GM21619 (cell line): ENCODE measurements around the gene ATG10.
"Not testable (repeated sequence)": the region's sequence is repeated elsewhere in the genome, so short reads cannot be mapped to it uniquely, and the experiment has no call there.

Experiments used
- ATAC-seq: cut with Tn5 transposase; IDR thresholded peaks from one replicate; pipeline ENCODE4 v1.9.1; 2021; ENCODE audit not compliant: unreplicated experiment

The ATG10 gene

DNA sequence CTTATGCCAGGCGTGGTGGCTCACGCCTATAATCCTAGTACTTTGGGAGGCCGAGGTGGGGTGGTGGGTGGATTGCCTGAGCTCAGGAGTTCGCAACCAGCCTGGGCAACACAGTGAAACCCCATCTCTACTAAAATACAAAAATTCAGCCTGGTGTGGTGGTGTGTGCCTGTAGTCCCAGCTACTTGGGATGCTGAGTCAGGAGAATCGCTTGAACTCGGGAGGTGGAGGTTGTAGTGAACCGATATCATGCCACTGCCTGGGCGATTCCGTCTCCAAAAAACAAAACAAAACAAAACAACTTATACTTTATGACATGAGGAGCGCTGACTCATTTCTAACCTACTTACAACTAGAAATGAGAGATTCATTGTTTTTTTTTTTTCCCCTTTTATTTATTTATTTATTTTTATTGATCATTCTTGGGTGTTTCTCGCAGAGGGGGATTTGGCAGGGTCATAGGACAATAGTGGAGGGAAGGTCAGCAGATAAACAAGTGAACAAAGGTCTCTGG lies 10.4 kb downstream of the ATG10 start:
- not testable (repeated sequence) for ATAC-seq

DNA sequence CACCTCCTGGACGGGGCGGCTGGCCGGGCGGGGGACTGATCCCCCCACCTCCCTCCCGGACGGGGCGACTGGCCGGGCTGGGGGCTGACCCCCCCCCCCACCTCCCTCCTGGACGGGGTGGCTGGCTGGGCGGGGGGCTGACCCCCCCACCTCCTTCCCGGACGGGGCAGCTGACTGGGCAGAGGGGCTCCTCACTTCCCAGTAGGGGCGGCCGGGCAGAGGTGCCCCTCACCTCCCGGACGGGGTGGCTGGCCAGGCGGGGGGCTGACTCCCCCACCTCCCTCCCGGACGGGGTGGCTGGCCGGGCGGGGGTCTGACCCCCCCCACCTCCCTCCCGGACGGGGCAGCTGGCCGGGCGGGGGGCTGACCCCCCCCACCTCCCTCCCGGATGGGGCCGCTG lies 11.3 kb downstream of the ATG10 start:
- not testable (repeated sequence) for ATAC-seq

DNA sequence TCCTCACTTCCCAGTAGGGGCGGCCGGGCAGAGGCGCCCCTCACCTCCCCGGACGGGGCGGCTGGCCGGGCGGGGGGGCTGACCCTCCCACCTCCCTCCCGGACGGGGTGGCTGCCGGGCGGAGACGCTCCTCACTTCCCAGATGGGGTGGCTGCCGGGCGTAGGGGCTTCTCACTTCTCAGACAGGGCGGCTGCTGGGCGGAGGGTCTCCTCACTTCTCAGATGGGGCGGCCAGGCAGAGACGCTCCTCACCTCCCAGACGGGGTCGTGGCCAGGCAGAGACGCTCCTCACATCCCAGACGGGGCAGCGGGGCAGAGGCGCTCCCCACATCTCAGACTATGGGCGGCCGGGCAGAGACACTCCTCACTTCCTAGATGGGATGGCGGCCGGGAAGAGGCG lies 11.7 kb downstream of the ATG10 start:
- ATAC-seq: not testable (repeated sequence)

DNA sequence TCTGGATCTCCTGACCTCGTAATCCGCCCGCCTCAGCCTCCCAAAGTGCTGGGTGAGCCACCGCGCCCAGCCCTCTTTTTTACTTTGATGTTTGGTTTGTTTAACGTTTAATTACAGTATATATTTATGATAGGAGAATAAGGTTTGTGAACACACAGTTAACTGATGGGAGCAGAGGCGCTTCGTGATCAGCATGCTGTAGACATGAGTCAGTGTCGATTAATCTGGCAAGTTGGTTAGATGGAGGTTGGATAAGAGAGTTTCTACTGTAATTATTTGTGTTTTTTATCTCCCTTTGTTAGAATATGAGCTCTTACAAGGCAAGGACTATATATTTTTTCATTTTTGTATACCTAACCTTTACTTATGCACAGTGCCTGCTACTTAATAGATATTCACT lies 14.3 kb downstream of the ATG10 start:
- no peak for ATAC-seq

DNA sequence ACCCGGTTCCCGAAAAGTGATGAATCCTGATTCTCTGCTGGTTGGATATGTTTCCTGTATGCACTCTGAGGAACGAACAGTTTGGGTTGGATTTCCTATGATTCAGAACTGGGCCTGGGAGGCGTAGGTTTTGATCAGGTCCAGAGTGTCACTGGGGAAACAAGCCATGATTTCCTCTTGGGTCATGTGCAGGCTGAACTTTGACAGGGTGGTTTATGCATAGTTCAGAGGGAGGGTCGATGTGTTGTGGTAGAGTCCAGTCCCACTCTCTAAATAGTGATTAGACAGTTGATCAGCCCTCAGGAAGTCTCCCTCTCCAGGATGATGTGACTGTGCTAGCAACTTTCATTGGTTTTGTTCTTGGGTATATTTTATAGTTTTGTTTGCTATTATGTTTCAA lies 17.4 kb downstream of the ATG10 start:
- no peak for ATAC-seq

DNA sequence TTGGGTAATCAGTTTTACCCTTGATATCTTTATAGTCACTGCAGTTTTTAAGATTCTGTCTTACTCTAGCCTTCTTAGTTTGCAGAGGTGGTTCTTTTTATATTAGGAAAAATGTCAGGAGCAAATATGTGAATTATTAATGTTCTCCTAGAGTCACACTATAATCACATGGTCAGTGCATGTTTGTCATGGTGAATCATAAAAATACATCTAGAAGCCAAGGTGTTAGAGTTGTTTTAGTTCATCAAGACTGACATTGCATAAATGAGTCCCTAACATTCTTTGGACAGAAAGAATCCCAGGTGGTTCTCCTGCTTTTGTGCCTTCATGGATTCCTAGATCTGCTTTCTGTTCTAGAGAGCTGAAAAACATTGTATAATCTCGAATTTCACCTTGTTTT lies 22.9 kb downstream of the ATG10 start:
- no peak for ATAC-seq

DNA sequence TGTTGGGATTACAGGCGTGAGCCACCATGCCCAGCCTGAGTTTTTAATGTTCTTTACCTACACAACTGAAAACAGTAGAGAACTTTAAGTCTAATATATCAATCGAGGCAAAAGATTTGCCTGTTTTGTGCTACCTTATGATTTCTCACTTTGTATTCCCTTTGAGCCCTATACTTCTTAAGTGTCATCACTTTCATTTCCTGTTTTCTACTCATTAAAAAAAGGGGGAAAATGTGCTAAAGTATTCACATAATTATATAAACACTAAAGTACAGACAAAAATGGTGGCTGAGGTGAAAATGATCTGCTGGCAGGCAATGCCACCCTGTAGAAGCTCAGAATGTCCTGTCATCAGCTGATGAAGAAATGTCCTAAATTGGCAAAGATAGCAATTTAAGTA lies 23.6 kb downstream of the ATG10 start:
- ATAC-seq: no peak

DNA sequence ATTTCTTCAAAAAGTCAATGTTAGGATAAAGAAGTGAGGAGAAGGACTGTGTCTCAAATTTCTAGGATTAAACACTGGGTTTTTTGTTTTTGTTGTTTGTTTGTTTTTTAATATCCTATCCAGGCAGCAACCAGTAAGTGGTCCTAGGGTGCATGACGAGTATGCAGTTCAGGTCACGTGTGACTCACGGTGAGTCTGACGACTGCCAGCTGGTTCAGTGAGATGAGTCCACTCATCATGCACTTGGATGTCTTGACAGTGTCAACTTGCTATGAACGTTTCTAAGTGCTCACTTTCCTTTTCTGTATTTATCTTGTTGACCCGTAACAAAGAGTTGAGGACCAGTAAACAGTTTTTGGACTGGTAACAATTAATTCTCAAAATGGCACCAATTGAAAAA lies 32.7 kb downstream of the ATG10 start:
- ATAC-seq: no peak

DNA sequence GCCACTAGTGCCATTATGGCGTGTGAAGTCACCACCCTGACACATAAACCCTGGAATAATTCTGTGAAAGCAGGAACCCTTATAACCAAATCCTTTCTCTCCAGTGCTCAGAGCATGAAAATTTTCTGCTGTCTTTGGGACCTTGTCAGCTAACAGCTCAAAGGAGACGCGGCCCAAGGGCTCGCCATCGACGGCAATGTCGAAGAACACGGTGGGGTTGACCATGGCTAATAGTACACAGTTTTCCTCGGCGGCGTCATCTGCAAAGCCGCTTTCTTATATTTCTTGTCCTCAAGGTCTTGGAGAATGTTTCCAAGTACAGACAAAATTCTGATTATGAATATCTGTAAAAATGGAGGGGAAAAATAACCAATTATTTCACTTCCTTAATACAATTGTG lies 38.0 kb downstream of the ATG10 start:
- ATAC-seq: not testable (repeated sequence)

DNA sequence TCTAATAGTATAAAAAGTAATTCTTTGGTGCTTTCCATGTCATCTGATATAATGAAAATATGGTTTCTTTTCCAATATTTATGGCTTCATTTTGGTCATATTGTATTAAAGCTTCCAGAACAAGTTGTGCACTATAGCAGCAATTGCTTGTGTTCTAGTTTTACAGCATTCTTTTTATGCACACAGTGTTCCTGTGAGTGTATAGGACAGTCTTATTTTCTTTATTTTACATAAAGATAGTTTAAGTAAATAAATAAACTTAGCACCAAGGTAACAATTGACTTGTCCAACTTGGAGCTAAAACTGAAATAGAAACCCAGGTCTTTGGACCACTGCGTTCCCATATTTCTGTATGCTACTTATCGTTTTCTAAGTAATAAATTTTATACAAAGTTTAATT lies 38.9 kb downstream of the ATG10 start:
- no peak for ATAC-seq

DNA sequence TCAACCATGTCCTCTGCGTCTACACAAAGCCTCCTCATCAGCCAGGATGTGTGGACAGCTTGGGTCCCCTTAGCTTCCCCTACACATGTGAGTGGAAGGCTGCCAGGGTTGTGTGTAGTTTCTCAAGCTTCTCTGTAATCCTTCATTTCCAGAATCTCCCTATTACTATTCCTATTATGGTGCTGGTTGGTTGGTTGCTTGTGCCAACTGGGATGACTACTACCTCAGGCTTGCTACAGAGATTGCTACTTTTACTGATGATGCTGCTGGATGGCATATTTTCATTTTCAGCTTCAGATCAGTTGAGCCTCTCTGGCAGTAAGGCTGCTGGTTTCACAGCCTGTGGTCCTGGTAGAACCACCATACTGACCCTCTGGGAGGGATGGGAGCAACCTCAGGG lies 39.9 kb downstream of the ATG10 start:
- ATAC-seq: no peak

DNA sequence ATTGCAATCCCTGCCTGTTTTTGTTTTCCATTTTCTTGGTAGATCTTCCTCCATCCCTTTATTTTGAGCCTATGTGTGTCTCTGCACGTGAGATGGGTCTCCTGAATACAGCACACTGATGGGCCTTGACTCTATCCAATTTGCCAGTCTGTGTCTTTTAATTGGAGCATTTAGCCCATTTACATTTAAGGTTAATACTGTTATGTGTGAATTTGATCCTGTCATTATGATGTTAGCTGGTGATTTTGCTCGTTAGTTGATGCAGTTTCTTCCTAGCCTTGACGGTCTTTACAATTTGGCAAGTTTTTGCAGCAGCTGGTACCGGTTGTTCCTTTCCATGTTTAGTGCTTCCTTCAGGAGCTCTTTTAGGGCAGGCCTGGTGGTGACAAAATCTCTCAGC lies 42.8 kb downstream of the ATG10 start:
- ATAC-seq: not testable (repeated sequence)

DNA sequence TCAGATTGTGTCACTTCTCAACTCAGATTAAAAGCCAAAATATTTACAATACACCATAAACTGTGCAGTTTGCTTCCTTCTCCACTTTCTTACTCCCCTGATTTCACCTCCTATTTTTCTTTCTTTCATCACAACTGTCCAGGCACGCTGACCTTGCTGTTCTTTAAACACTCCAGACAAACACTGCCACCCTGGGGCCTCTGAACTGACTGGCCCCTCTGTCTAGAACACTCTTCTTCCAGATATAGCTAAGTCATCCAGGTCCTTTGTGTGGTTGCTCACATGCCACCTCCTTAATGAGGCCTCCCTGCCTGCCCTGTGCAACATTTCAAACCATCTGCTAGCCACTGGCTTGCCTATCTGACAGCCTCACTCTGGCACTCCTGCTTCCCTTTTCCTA lies 46.6 kb downstream of the ATG10 start:
- no peak for ATAC-seq

DNA sequence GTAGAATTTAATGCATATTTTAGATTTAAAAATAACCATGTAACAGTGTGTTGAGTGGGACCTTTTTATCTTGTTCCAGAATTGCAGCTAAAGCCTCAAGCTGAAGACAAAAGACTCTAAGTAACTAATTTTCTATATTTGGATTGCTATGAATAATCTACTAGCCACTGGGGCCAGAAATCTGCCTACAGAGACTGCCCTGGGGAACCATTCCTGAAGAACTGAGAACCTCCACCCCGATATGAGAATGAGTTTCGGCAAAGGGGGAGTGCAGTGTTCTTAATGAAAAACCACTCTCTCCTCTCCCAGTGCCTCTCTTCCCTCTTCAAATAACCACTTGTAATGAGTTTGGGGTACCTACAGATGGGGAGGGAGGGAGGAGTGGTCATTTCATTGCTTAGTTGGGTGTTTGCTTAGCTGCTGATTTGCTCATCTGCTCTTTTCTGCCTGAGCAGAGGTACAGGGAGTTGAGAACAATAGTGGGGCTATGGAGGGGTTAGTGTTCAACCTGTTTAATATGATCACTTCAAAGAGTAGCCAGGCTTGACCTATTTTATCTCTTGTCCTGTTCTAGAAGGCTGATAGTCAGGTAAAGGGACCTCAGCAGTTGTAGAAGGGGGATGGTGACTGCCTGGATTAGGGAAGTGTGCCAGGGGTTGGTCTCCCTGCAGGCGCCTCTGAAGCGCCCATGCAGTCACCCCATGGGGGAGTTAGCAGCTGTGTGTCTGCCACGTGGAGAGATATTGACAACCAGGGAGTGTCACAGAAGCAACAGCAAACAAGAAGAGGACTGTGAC lies 47.7 kb downstream of the ATG10 start:
- no peak for ATAC-seq

DNA sequence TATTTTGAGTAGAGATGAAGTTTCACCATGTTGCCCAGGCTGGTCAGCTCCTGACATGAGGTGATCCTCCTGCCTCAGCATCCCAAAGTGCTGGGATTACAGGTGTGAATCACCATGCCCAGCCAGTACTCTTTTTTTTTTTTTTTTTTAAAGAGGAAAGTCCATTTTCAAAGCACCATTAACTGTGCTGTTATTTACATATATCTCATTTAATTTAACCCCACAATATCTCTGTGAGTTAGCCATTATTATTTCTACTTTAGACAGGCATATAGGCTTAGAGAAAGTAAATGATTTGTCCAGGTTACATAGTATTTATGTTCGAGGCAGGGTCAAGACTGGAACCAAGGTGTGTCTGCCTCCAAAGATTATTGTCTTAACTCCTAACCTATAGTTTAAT lies 50.7 kb downstream of the ATG10 start:
- ATAC-seq: no peak

DNA sequence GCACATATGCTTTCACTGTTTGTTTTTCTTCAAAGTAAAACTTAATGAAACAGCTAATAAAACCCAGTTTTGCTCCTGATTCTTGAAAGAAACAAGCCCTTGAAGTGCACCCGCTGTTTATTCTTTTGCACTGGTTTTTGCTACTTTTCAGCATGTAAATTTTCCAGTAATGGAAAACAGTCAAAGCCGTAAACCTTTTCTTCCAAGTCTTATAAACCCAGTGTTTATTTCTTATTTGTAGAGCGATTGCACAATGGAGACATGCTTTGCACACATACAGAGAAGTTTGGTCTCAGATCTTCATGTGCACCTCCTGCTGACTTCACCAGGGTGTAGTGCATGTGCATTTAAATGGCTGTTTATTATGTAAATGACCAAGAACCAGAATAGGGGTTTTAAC lies 51.8 kb downstream of the ATG10 start:
- ATAC-seq: no peak

DNA sequence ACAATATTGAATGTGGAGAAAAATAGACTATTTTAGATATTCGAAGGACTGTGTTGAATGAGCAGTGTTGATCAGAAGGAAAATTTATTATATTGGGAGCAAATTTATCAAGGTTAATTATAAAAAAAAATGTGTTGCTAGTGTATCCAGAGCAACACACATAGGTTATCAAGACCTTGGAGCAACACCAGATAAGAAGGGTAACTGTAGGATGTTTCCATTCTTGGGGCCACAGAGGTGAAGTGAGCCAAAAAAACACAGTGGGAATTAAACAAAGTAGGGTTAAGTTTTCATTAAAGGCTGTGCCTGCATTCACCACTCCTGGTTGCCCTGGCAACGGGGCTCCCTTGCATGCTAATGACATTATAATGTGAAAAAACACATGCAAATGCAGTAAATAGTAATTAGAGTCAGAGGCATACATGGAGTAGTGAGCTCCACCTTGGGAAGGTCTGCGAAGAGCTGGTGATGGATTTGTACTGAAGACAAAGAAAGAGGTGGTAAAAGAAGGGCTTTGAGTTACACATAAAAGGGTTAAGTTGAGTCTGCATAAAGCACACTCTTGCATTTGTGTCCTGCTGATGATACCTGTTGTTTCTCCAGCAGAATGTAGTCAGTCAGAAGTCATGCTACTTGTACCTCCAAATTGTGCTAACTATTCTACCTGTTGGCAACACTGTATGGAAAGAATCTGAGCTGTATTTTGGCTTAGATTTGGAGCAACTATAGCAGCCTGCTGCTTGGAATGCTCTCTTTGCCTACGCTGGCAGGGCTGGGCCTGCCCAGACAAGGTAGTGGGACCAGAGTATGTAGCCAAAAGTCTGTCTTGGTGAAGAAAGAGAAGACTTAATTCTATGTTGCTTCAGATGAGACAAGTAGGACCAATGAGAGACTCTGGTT lies 59.6 kb downstream of the ATG10 start:
- no peak for ATAC-seq

DNA sequence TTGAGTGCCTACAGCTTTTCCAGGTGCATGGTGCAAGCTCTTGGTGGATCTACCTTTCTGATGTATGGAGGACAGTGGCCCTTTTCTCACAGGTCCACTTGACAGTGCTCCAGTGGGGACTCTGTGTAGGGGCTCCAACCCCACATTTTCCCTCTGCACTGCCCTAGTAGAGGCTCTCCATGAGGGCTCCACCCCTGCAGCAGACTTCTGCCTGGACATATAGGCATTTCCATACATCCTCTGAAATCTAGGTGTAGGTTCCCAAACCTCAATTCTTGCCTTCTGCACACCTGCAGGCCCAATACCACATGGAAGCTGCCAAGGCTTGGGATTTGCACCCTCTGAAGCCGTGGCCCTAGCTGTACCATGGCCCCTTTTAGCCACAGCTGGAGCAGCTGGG lies 71.1 kb downstream of the ATG10 start:
- ATAC-seq: not testable (repeated sequence)

DNA sequence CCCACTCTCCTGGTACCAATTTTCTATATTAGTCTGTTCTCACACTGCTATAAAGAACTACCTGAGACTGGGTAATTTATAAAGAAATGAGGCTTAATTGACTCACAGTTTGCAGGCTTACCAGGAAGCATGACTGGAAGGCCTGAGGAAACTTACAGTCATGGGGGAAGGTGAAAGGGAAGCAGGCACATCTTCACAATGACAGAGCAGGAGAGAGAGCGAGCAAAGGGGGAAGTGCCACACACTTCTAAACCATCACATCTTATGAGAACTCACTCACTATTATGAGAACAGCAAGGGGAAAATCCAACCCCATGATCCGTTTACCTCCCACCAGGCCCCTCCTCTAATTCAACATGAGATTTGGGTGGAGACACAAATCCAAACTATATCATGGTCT lies 72.2 kb downstream of the ATG10 start:
- no peak for ATAC-seq

DNA sequence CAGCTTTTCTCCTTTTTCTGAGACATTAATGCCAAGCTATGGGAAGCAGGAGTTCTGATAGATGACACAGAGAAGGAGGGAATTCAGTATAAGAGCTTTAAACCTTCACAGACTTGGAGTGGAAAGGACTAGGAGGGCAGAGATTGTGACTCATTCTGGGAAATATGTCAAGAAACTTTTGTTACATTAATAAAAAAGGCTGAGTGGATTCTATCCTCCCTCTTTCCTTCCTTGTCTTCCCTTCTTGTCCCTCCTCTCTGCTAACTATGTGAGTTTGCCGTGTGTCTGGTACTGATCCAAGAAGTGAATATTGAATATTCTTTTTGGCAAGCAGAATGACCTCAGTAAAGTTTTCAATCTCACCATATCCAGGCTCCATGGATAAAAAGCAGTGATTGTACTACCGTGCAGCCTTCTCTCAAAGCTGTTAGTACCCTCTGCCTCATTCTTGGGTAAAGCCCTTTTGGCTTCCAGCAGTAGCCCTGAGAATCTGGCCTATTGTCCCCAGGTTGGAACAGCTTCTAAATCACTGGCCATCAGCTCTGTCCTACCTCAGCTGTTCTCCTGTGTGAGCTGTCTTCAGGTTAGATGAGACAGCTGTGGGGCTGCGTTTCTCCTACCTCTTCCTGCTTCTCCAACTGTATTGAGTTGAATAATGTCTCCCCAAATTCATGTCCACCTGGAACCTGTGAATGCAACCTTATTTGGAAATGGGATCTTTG lies 73.9 kb downstream of the ATG10 start:
- ATAC-seq: no peak

DNA sequence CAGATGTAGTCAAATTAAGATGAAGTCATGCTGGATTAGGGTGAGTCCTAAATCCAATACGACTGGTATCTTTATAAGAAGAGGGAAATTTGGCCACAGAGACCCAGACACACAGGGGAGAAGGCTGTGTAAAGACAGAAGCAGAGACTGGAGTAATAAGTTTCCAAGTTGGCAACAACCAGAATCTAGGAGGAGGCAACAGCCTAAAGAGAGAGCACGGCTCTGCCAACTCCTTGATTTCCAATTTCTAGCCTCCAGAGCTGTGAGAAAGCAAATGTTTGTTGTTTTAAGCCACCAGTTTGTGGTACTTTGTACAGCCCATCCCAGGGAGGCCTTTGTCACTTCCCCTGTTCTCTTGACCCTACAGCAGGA lies 74.4 kb downstream of the ATG10 start:
- ATAC-seq: no peak
